Activated CD4-positive, alpha-beta T cell treated with anti-CD3 and anti-CD28 coated beads for 36 hours (primary cell): Measurements from ENCODE around the gene CUL4B. TPM values are rescaled to one million over a fixed set of nuclear protein-coding genes. Genes with fewer than 3 reads are reported as not detected.

Experiments used
- ATAC-seq: fragments of 200-7000 bp; cut with Tn5 transposase; one replicate; pipeline ENCODE4 v1.10.0; 2021; ENCODE audit warnings: mild to moderate bottlenecking, moderate library complexity
- CTCF ChIA-PET: fragments of 350-600 bp; sonication (Branson Sonifier 250); formaldehyde crosslinking; loops from one replicate; lab custom pipeline; 2021; ENCODE audit warnings: antibody characterized with exemption; lab: Charles Lee
- POLR2A ChIA-PET: fragments of 350-600 bp; sonication (Branson Sonifier 250); formaldehyde crosslinking; loops from one replicate; lab custom pipeline; 2021; ENCODE audit warnings: antibody characterized with exemption, inconsistent platforms; lab: Charles Lee
- DNase-seq: peaks from one replicate; pipeline ENCODE4 v3.0.0-alpha.2; 2020
- H3K27ac Mint-ChIP-seq: one replicate; pipeline ENCODE4 v1.8.0; 2021; ENCODE audit warnings: mixed read lengths
- H3K27me3 Mint-ChIP-seq: one replicate; pipeline ENCODE4 v1.8.0; 2021; ENCODE audit warnings: mixed read lengths
- H3K36me3 Mint-ChIP-seq: one replicate; pipeline ENCODE4 v1.8.0; 2021; ENCODE audit warnings: low read depth, mixed read lengths
- H3K4me1 Mint-ChIP-seq: one replicate; pipeline ENCODE4 v1.8.0; 2021; ENCODE audit warnings: mixed read lengths
- H3K4me3 Mint-ChIP-seq: one replicate; pipeline ENCODE4 v1.8.0; 2021; ENCODE audit warnings: mild to moderate bottlenecking, moderate library complexity, mixed read lengths
- H3K9me3 Mint-ChIP-seq: one replicate; pipeline ENCODE4 v1.8.0; 2021; ENCODE audit warnings: low read depth, mixed read lengths
- intact Hi-C, 2 experiments: fragments of 100-400 bp; cut with DNase I in 1 of 2; cut with micrococcal nuclease in 1 of 2; formaldehyde crosslinking; loops; one replicate each; pipeline versions ENCODE4 v1.14.2 to v1.15.1; 2022 to 2024; cut with DNase I, micrococcal nuclease
- total RNA-seq, 2 experiments: library from RNA; stranded (reverse); gene quantifications; one replicate each; pipeline ENCODE4 v1.2.3, GENCODE V29; 2021

Gene CUL4B
- total RNA-seq, 2 experiments from 2014 or later: 49.2 to 49.6 TPM

DNA sequence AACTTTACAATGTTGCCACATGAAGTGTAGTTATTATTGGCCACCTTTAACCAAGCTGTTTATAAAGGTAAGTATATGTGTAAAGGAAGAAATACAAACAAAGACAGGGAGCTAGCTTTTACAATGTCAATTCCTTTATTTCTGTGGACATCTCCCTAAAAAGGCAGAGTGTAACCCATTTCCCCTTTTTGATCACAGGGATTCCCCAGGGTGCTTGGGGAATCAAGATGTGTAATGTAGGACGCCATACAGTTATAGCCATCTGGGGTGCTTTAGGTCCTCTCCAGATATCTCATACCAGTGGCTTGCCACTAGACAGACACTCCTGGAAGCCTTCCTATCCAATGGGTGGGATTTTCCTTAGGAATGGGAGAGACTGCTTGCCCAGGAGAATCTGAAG, 4.2 kb upstream of the CUL4B start:
- Mint-ChIP-seq H3K27ac (no peak overlapping the region), H3K27me3 (no peaks in the 10 kb centered on the region), H3K36me3 (no peaks in the 10 kb centered on the region), H3K4me3 (no peak overlapping the region), H3K9me3 (no peaks in the 10 kb centered on the region), H3K4me1 (peaks cover 9% of the 10 kb centered on the region)
- CTCF ChIA-PET: no interaction called here
- intact Hi-C loops: loop anchor here in 1 of 2 experiments (10.0 kb wide), 1 partner anchor 740 kb away; no protein-coding TSS in a partner anchor
- ATAC-seq: no peak
- POLR2A ChIA-PET: no interaction called here
- no peak for DNase-seq

- Mint-ChIP-seq H3K27ac (peak overlapping the region; percentile 91), H3K36me3 (peaks cover 6% of the 10 kb centered on the region), H3K27me3 (no peaks in the 10 kb centered on the region), H3K4me3 (peak overlapping the region; percentile 90), H3K4me1 (peaks cover 12% of the 10 kb centered on the region), H3K9me3 (no peaks in the 10 kb centered on the region)
- CTCF ChIA-PET: no interaction called here
- POLR2A ChIA-PET: interaction anchor here (2.8 kb wide), 1 partner anchor 42 kb away, joined by 24 read pairs; the partner anchor contains the start of gene MCTS1
- DNase-seq: no peak
- intact Hi-C loops: loop anchor here in 1 of 2 experiments (10.0 kb wide), 1 partner anchor 742 kb away; no protein-coding TSS in a partner anchor
- no peak for ATAC-seq
Observed at GRCh38 chrX:120562569-120562926, 1.8 kb upstream of the CUL4B start.

DNA sequence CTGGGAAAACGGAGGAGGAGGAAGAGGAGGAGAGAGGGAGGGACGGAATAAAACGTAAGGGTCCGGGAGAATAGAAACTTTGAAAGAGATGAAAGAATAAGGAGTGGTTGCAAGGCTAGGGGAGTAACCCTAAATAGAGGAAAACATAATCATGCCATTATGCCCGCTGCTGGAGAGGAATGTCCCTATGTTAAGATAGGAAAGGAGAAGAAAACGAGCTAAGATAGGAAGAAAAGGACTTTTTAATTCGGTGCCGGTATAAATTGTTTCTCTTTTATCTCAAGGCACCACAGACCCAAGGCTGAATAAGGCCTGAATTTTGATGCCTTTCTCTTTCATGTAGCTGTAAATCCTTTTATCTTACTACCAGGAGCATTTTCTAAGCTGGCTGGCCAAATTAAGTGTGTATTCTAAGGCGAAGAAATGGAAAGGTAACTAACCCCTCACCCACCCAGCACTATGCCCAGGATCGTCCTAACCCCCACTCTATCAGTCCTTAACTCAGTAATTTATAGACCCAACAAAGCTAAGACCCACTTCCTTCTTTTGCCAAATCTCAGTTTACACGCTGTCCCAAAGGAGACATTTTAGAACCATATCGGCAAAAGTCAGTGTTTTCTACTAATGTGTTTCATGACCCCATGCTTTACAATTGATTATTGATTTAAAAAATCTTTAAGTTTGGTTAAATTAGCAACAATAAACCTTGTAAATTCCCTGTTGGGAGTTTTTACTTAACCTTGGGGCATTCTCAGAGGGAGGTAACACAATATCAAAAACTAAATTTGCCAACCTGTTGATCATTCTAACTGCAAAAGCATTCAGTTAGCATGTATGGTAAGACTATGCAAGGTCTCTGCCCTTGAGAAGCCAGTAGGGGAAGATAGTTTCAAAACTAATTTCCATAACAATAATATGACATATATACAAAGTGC, 1.1 kb upstream of the CUL4B start:
- ChIA-PET POLR2A (interaction anchor here (0.5 to 2.8 kb wide), 3 partner anchors 22 to 61 kb away, joined by 3 to 24 read pairs (median 5); partner anchors contain the start of gene MCTS1), CTCF (interaction anchor here (0.9 kb wide), 1 partner anchor 103 kb away, joined by 3 read pairs; no protein-coding TSS in a partner anchor)
- intact Hi-C loops: loop anchor here (1.0 to 10.0 kb wide), 8 partner anchors 12 to 743 kb away; partner anchors contain the start of genes MCTS1 (in 2 of the 2), C1GALT1C1 (in 1 of the 2), NDUFA1 (in 1 of the 2) and RNF113A (in 1 of the 2)
- Mint-ChIP-seq H3K4me3 (peak overlapping the region; percentile 90), H3K36me3 (peaks cover 10% of the 10 kb centered on the region), H3K4me1 (peaks cover 16% of the 10 kb centered on the region), H3K9me3 (no peaks in the 10 kb centered on the region), H3K27ac (peak overlapping the region; percentile 91), H3K27me3 (no peaks in the 10 kb centered on the region)
- no peak for DNase-seq
- no peak for ATAC-seq

- peaks cover 23% of the 10 kb centered on the region for H3K4me1 Mint-ChIP-seq
- ChIA-PET CTCF (interaction anchor here (0.8 kb wide), 1 partner anchor 104 kb away, joined by 3 read pairs; no protein-coding TSS in a partner anchor), POLR2A (interaction anchor here (0.7 to 2.8 kb wide), 4 partner anchors 17 to 735 kb away, joined by 3 to 24 read pairs (median 8); partner anchors contain the start of gene MCTS1)
- H3K9me3 Mint-ChIP-seq: no peaks in the 10 kb centered on the region
- DNase-seq (peak; percentile 65), ATAC-seq (peak; percentile 54)
- no peaks in the 10 kb centered on the region for H3K27me3 Mint-ChIP-seq
- peak overlapping the region; percentile 90 for H3K4me3 Mint-ChIP-seq
- intact Hi-C loops: loop anchor here (1.0 to 10.0 kb wide), 6 partner anchors 10 to 744 kb away; partner anchors contain the start of genes LAMP2 (in 1 of the 2) and ZBTB33 (in 1 of the 2)
- H3K27ac Mint-ChIP-seq: peak overlapping the region; percentile 95
- H3K36me3 Mint-ChIP-seq: peaks cover 15% of the 10 kb centered on the region
Observed at GRCh38 chrX:120560405-120560841, 339 bp downstream of the CUL4B start.

GRCh38 chrX:120559804-120560203, 958 bp downstream of the CUL4B start:
- peak overlapping the region; percentile 90 for H3K4me3 Mint-ChIP-seq
- CTCF ChIA-PET: interaction anchor here (0.8 kb wide), 1 partner anchor 105 kb away, joined by 3 read pairs; no protein-coding TSS in a partner anchor
- peak overlapping the region; percentile 95 for H3K27ac Mint-ChIP-seq
- POLR2A ChIA-PET: interaction anchor here (0.7 to 2.8 kb wide), 3 partner anchors 18 to 45 kb away, joined by 6 to 24 read pairs (median 10); partner anchors contain the start of gene MCTS1
- intact Hi-C loops: loop anchor here (1.0 to 10.0 kb wide), 7 partner anchors 10 to 745 kb away; partner anchors contain the start of genes LAMP2 (in 1 of the 2) and ZBTB33 (in 1 of the 2)
- DNase-seq: peak; percentile 8
- H3K4me1 Mint-ChIP-seq: peaks cover 25% of the 10 kb centered on the region
- H3K36me3 Mint-ChIP-seq: peaks cover 15% of the 10 kb centered on the region
- H3K27me3 Mint-ChIP-seq: no peaks in the 10 kb centered on the region
- H3K9me3 Mint-ChIP-seq: no peaks in the 10 kb centered on the region
- no peak for ATAC-seq

DNA sequence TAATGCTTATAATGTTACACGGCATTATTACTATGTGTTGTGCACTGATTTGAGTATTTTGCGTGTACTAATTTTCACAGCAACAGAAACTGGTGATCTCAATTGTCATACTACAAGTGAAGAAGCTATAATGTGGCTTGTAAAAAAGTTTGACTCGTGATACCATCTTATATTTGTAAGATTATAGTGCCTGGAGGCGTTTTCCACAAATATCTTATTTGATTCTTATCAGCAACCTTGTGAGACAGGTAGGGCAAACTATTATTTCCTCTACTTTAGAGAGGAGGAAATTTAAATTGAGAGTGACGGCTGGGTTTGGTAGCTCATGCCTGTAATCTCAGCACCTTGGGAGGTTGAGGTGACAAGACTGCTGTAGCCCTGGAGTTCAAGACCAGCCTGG, 4.5 kb downstream of the CUL4B start:
- CTCF ChIA-PET: no interaction called here
- Mint-ChIP-seq H3K4me1 (peaks cover 23% of the 10 kb centered on the region), H3K27me3 (no peaks in the 10 kb centered on the region), H3K27ac (no peak overlapping the region), H3K9me3 (no peaks in the 10 kb centered on the region), H3K36me3 (peaks cover 15% of the 10 kb centered on the region), H3K4me3 (no peak overlapping the region)
- POLR2A ChIA-PET: no interaction called here
- no peak for ATAC-seq
- intact Hi-C loops: loop anchor here in 1 of 2 experiments (10.0 kb wide), 1 partner anchor 71 kb away; no protein-coding TSS in a partner anchor
- no peak for DNase-seq

- Mint-ChIP-seq H3K4me1 (peaks cover 28% of the 10 kb centered on the region), H3K4me3 (no peak overlapping the region), H3K36me3 (peaks cover 14% of the 10 kb centered on the region), H3K27me3 (no peaks in the 10 kb centered on the region), H3K9me3 (no peaks in the 10 kb centered on the region), H3K27ac (peak overlapping the region; percentile 16)
- CTCF ChIA-PET: no interaction called here
- intact Hi-C loops: loop anchor here (1.0 to 10.0 kb wide), 4 partner anchors 11 to 65 kb away; partner anchors contain the start of gene CUL4B (in 1 of the 2)
- DNase-seq (peak; percentile 48), ATAC-seq (peak; percentile 98)
- POLR2A ChIA-PET: no interaction called here
Observed at GRCh38 chrX:120549483-120550452, 11.0 kb downstream of the CUL4B start.

GRCh38 chrX:120536061-120536460, 24.7 kb downstream of the CUL4B start:
- CTCF ChIA-PET: no interaction called here
- no peak overlapping the region for H3K27ac Mint-ChIP-seq
- DNase-seq: no peak
- no peaks in the 10 kb centered on the region for H3K4me1 Mint-ChIP-seq
- POLR2A ChIA-PET: no interaction called here
- no peaks in the 10 kb centered on the region for H3K9me3 Mint-ChIP-seq
- no peaks in the 10 kb centered on the region for H3K27me3 Mint-ChIP-seq
- intact Hi-C loops: no loop called here
- H3K36me3 Mint-ChIP-seq: peaks cover 30% of the 10 kb centered on the region
- no peak overlapping the region for H3K4me3 Mint-ChIP-seq
- ATAC-seq: no peak

- intact Hi-C loops: no loop called here
- DNase-seq: no peak
- ChIA-PET POLR2A (interaction anchor here (0.6 to 1.1 kb wide), 5 partner anchors 10 to 723 kb away, joined by 3 to 6 read pairs (median 3); partner anchors contain the start of gene CUL4B), CTCF (no interaction called here)
- Mint-ChIP-seq H3K36me3 (peaks cover 30% of the 10 kb centered on the region), H3K4me3 (no peak overlapping the region), H3K4me1 (no peaks in the 10 kb centered on the region), H3K27ac (no peak overlapping the region), H3K9me3 (no peaks in the 10 kb centered on the region), H3K27me3 (no peaks in the 10 kb centered on the region)
- ATAC-seq: no peak
Observed at GRCh38 chrX:120534413-120535205, 26.2 kb downstream of the CUL4B start.

- Mint-ChIP-seq H3K4me3 (no peak overlapping the region), H3K27ac (no peak overlapping the region), H3K9me3 (no peaks in the 10 kb centered on the region), H3K36me3 (peaks cover 17% of the 10 kb centered on the region), H3K27me3 (no peaks in the 10 kb centered on the region), H3K4me1 (no peaks in the 10 kb centered on the region)
- DNase-seq: no peak
- ChIA-PET CTCF (no interaction called here), POLR2A (no interaction called here)
- ATAC-seq: no peak
- intact Hi-C loops: no loop called here
Observed at GRCh38 chrX:120522820-120523219, 37.9 kb downstream of the CUL4B start.
